HG02870 (cell line): ENCODE data around the gene ALKBH8.
"Not testable (repeated sequence)": the region's sequence is repeated elsewhere in the genome, so short reads cannot be mapped to it uniquely, and the experiment has no call there.

Source experiments
- ATAC-seq: cut with Tn5 transposase; IDR thresholded peaks from one replicate; pipeline ENCODE4 v1.9.1; 2021; ENCODE audit warnings: mild to moderate bottlenecking, moderate library complexity; ENCODE audit not compliant: unreplicated experiment

Gene ALKBH8

GRCh38 chr11:107508201-107508857 is 57.2 kb downstream of the ALKBH8 start:
- ATAC-seq: no peak

DNA sequence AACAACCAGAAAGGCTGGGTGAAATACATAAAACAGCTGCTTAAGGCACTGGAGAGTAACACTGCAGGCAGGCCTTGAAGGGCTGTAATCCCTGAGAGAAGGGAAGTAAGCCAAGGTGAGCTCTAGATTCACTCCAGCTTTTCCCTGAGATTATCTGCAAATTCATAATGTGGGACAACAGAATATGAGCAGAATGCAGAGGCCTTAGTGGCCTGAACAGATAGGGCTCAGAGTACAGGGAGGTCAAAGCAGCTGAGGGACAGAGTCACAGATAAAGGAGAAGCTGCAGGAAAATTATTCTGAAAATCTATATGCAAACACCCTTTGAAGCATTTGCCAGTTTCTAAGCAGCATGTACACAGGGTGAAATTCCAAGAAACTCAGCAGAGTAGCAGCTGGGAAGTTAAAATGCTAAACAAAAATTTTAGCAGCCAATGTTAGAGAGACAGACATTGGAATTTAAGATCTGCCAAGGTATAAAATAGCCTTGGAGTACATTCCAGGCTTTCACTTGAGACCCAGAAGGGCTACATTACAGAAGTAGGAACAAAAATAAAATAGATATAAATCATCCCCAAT is 59.8 kb downstream of the ALKBH8 start:
- ATAC-seq: no peak

GRCh38 chr11:107504981-107505380 is 60.6 kb downstream of the ALKBH8 start:
- no peak for ATAC-seq

GRCh38 chr11:107501713-107502112 is 63.8 kb downstream of the ALKBH8 start:
- no peak for ATAC-seq

- not testable (repeated sequence) for ATAC-seq
These were observed 68.2 kb downstream of the ALKBH8 start for GRCh38 chr11:107497371-107497770.

- no peak for ATAC-seq
These were observed 69.5 kb downstream of the ALKBH8 start for GRCh38 chr11:107496011-107496410.

DNA sequence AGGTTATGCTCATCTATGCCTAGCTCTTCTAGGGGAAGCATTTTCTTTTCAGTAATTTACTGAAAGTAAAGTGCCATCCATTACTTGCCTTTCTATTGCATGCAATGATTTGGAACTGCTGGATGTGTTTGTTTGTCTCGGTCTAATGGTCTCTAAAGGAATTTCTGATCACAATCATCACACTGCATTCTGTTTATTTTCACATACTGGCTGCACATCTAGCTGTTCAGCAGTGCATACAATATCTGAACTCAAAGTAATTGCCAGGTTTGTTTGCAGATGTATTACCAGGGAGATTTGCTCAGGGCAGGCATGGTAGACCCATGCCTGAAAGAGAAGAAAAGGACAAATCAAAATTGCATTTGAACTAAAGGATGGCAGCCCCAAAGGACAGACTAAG is 71.5 kb downstream of the ALKBH8 start:
- no peak for ATAC-seq

DNA sequence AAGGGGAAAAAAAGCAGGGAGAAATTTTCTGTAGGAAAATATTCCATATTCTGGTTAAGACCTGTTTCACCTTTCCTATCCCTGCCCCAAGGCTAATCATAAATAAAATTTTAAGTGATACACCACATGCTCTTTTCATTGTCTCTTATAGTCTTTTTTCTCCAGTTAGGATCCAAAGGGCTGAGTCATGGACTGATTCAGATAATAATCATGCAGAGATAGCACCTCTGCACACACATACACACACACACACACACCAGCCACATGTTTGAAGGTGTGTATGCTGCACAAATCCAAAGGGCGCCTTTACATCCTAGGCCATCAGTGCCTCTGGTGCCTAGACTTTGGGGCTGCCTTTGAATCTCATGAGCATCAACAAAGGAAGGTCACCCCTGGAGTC is 72.4 kb downstream of the ALKBH8 start:
- ATAC-seq: no peak

DNA sequence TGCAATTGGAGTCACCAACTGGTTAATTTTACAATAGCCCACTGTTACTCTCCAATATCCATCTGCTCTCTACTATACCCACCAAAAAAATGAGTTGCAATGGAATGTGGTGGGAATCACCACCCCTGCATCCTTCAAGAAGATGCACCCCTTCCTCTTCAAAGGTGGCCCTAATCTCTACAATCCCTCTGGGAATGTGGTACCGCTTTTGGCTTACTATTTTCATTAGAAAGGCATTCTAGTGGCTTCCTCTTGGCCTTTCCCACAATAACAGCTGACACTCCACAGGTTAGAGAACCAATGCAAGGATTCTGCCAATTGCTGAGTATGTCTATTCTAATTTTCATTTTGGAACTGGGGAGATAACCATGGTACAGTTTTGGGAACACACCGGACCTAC is 74.7 kb downstream of the ALKBH8 start:
- no peak for ATAC-seq

DNA sequence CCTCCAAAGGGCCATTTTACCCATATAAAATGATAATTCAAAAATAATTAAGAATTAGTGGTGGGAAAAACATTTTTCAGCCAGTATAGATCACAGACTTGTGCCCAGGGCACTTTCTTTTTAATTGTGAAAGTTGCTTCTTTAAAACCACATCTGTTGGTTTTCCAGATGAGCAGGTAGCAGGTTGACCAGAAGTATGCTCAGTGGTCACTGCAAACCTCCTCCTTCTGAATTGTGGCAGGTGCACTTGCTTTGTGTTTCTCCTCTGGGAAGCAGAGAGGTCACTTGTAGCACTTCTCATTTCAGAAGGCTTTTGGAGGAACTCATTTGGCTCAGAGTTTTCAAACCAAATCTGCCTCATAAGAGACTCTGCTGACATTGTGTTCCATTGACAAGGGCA is 83.3 kb downstream of the ALKBH8 start:
- no peak for ATAC-seq

DNA sequence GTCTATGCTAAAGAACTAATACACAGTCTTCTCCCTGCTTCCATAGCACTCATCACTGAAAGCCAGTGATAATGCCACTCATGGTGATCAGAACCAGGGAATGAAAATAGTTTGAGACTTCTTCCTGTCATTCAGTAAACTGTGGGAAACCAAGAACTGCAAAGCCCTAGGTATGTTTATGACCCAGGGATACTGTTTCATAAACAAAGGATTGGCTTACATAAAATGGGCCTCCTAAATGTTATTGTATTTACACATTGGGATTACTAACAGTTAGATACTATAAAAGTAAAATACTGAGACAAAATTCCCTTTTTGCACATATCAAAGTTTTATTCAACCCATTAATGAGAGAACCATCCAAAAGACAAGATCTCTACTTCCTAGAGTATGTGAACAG is 86.6 kb downstream of the ALKBH8 start:
- ATAC-seq: no peak

DNA sequence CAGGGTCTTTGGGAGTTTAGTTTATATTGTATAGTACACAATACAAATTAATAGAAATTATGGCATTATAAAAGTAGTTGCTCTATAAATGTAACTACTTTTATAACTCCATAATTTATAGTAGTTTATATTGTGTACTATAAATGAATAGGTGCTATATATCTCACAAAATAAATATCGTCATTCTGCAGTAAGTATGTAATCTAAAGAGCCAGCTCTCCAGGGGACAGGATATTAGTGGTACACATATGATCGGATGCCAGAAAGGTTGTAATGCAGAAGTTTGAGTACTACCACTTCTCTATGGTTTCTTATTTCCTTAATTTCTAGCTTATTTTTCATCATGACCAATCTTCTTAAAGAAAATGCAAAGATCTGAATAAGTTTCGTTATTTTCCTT is 87.7 kb downstream of the ALKBH8 start:
- ATAC-seq: no peak

DNA sequence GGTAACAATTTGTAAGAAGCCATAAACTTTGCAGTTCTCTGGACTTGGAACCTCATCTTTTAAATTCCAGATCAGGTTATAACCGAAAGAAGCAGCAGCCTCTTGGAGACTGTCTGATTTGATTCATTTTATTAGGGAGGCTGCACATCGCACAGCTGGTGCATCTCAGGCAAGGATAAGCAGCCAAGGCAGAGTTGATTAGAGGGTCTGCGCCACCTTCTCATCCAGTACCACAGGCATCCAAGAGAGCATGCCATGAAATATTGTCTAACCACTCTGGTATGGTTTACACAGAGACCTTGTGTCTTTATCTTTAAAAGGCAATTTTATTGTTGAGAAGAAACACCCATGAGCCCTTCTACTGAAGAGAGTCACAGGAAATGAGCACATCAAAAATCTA is 91.7 kb downstream of the ALKBH8 start:
- no peak for ATAC-seq

- no peak for ATAC-seq
These were observed 92.6 kb downstream of the ALKBH8 start for GRCh38 chr11:107472966-107473365.

GRCh38 chr11:107468596-107468995 is 96.9 kb downstream of the ALKBH8 start:
- no peak for ATAC-seq

GRCh38 chr11:107467696-107468095 is 97.8 kb downstream of the ALKBH8 start:
- ATAC-seq: no peak

DNA sequence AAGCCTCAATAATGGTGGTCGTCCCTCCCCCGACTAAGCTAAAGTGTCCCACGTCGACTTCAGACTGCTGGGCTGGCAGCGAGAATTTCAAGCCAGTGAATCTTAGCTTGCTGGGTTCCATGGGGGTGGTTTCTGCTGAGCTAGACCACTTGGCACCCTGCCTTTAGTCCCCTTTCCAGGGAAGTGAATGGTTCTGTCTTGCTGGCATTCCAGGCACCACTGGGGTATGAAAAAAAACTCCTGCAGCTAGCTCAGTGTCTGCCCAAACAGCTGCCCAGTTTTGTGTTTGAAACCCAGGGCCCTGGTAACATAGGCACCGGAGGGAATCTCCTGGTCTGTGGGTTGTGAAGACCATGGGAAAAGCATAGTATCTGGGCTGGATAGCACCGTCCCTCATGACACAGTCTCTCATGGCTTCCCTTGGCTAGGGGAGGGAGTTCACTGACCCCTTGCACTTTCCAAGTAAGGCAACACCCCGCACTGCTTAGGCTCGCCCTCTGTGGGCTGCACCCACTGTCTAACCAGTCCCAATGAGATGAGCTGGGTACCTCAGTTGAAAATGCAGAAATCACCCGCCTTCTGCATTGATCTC is 99.2 kb downstream of the ALKBH8 start:
- not testable (repeated sequence) for ATAC-seq

DNA sequence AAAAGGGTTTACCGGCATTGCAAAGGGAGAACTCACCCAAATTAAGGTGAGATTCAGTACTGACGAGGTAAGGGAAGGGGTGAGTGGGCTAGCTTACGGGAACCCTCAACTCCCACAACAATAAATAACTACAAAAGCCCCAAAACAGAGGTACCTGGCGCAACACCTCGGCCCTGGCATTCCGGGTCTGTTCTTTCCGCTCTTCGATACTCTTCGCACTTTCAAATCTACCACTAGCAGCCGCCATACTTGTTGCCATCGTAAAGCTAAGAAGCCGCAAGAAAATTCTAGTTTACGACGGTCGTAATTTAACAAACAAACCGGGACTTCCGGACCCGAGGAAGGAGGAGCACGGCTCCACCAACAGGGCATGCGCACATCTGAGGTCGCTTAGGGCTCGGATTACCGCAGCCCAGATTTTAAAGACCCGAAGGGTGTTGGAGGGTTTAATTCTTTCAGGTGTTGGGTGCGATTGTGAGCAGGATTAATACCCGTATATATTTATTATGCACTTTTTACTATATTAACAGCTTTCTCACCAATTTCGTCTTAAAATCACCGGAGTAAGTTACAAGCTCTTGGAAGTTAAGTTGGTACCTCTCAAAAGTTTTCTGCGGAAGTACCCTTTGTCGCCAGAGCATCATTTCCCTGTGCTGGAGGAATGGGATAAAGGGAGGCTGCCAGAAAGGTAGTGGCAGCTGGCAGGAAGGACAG is 107.8 kb downstream of the ALKBH8 start, which contains the start of gene CWF19L2:
TSS of gene CWF19L2 (minus strand) at position 268 of the 714 bp plus-strand sequence. CDS start at position 259, 9 bp downstream.
- ATAC-seq: peak; percentile 96

- ATAC-seq: peak; percentile 50
These were observed 108.4 kb downstream of the ALKBH8 start for GRCh38 chr11:107457205-107457557.

GRCh38 chr11:107453594-107454286 is 111.8 kb downstream of the ALKBH8 start:
- no peak for ATAC-seq
